Karpas-422 (cell line): ENCODE data around the gene PCDHB1. TPM values are rescaled to one million over a fixed set of nuclear protein-coding genes. Genes with fewer than 3 reads are reported as not detected.

Source experiments
- total RNA-seq: library from RNA; depleted of rRNA; stranded (reverse); fragments of >200 nt; shearing (Covaris generic); gene quantifications from 2 replicates; pipeline ENCODE4 v1.2.3, GENCODE V29; 2014; ENCODE audit warnings: low replicate concordance; rRNA removed

The PCDHB1 gene
- total RNA-seq, 1 experiment from 2014 or later = not detected

Other genes with a start within 250 kb of the PCDHB1 start
- not detected in 2 replicates for gene PCDHA4, start 244.3 kb upstream of the PCDHB1 start, total RNA-seq
- gene PCDHA5, start 229.8 kb upstream of the PCDHB1 start, total RNA-seq = not detected in 2 replicates
- gene PCDHA6, start 223.4 kb upstream of the PCDHB1 start, total RNA-seq = not detected in 2 replicates
- gene PCDHA7, start 217.1 kb upstream of the PCDHB1 start, total RNA-seq = not detected in 2 replicates
- not detected in 2 replicates for gene PCDHA8, start 210.2 kb upstream of the PCDHB1 start, total RNA-seq
- gene PCDHA9, start 203.0 kb upstream of the PCDHB1 start, total RNA-seq = not detected in 2 replicates
- gene PCDHA10, start 195.5 kb upstream of the PCDHB1 start, total RNA-seq = not detected in 2 replicates
- not detected in 2 replicates for gene PCDHA11, start 182.4 kb upstream of the PCDHB1 start, total RNA-seq
- gene PCDHA12, start 176.1 kb upstream of the PCDHB1 start, total RNA-seq = not detected in 2 replicates
- not detected in 2 replicates for gene PCDHA13, start 169.2 kb upstream of the PCDHB1 start, total RNA-seq
- gene PCDHAC1, start 125.1 kb upstream of the PCDHB1 start, total RNA-seq = not detected in 2 replicates
- not detected in 2 replicates for gene PCDHAC2, start 84.9 kb upstream of the PCDHB1 start, total RNA-seq
- not detected in 2 replicates for gene PCDHB2, start 43.2 kb downstream of the PCDHB1 start, total RNA-seq
- gene PCDHB3, start 49.1 kb downstream of the PCDHB1 start, total RNA-seq = not detected in 2 replicates
- gene PCDHB4, start 70.4 kb downstream of the PCDHB1 start, total RNA-seq = not detected in 2 replicates
- not detected in 2 replicates for gene PCDHB5, start 83.8 kb downstream of the PCDHB1 start, total RNA-seq
- gene PCDHB6, start 98.7 kb downstream of the PCDHB1 start, total RNA-seq = not detected in 2 replicates
- not detected in 2 replicates for gene PCDHB7, start 121.3 kb downstream of the PCDHB1 start, total RNA-seq
- gene PCDHB8, start 126.4 kb downstream of the PCDHB1 start, total RNA-seq = not detected in 2 replicates
- gene PCDHB16, start 131.0 kb downstream of the PCDHB1 start, total RNA-seq = 0.04 and 0.54 TPM in 2 replicates
- 0.11 and 0.29 TPM in 2 replicates for gene PCDHB9, start 135.8 kb downstream of the PCDHB1 start, total RNA-seq
- 0.11 TPM in 1 of 2 replicates, not detected in the other for gene PCDHB10, start 141.0 kb downstream of the PCDHB1 start, total RNA-seq
- gene PCDHB11, start 148.3 kb downstream of the PCDHB1 start, total RNA-seq = not detected in 2 replicates
- gene PCDHB12, start 157.3 kb downstream of the PCDHB1 start, total RNA-seq = not detected in 2 replicates
- 0.19 and 0.69 TPM in 2 replicates for gene PCDHB13, start 162.5 kb downstream of the PCDHB1 start, total RNA-seq
- 0.48 and 0.90 TPM in 2 replicates for gene PCDHB14, start 172.0 kb downstream of the PCDHB1 start, total RNA-seq
- 0.25 TPM in 1 of 2 replicates, not detected in the other for gene PCDHB15, start 194.0 kb downstream of the PCDHB1 start, total RNA-seq